H54 (cell line): ENCODE results near the gene MAPRE3.

ENCODE experiments used
- DNase-seq: peaks from one replicate; pipeline ENCODE4 v3.0.0; 2011; ENCODE audit warnings: low spot score, mixed read lengths; ENCODE audit not compliant: insufficient read length
- FAIRE-seq: peaks from 3 replicates; lab custom pipeline; 2011; peaks lifted over from hg19 to GRCh38; lab: Jason Lieb, UNC
- POLR2A ChIP-seq: IDR thresholded peaks from 2 replicates; pipeline ENCODE4 v1.6.1; 2011; ENCODE audit warnings: low read depth, mild to moderate bottlenecking, low read length

Gene MAPRE3

GRCh38 chr2:26982102-26982742 is 11.8 kb downstream of the MAPRE3 start:
- no peak for DNase-seq
- no peak for TF ChIP-seq POLR2A
- FAIRE-seq = no peak

- FAIRE-seq = no peak
- TF ChIP-seq POLR2A = no peak
- no peak for DNase-seq
Observed at GRCh38 chr2:26983746-26984145, 13.3 kb downstream of the MAPRE3 start.

GRCh38 chr2:26985807-26986206 is 15.4 kb downstream of the MAPRE3 start:
- FAIRE-seq (no peak), DNase-seq (no peak)
- TF ChIP-seq POLR2A = no peak

- FAIRE-seq (no peak), DNase-seq (no peak)
- TF ChIP-seq POLR2A = no peak
Observed at GRCh38 chr2:26986576-26986975, 16.1 kb downstream of the MAPRE3 start.

- no peak for TF ChIP-seq POLR2A
- no peak for FAIRE-seq
- DNase-seq = no peak
Observed at GRCh38 chr2:26988058-26988860, 17.8 kb downstream of the MAPRE3 start.

- no peak for TF ChIP-seq POLR2A
- FAIRE-seq (no peak), DNase-seq (no peak)
Observed at GRCh38 chr2:26989156-26989555, 18.7 kb downstream of the MAPRE3 start.

- no peak for TF ChIP-seq POLR2A
- no peak for DNase-seq
- FAIRE-seq = no peak
Observed at GRCh38 chr2:26991717-26992116, 21.3 kb downstream of the MAPRE3 start.

- no peak for TF ChIP-seq POLR2A
- no peak for FAIRE-seq
- DNase-seq = no peak
Observed at GRCh38 chr2:26993768-26994167, 23.3 kb downstream of the MAPRE3 start.

- DNase-seq (no peak), FAIRE-seq (no peak)
- TF ChIP-seq POLR2A = no peak
Observed at GRCh38 chr2:26994983-26995382, 24.5 kb downstream of the MAPRE3 start.

GRCh38 chr2:26997394-26997793 is 27.0 kb downstream of the MAPRE3 start:
- TF ChIP-seq POLR2A = no peak
- DNase-seq = no peak
- no peak for FAIRE-seq

- no peak for FAIRE-seq
- DNase-seq = no peak
- no peak for TF ChIP-seq POLR2A
Observed at GRCh38 chr2:26998323-26998722, 27.9 kb downstream of the MAPRE3 start.

- no peak for DNase-seq
- no peak for TF ChIP-seq POLR2A
- no peak for FAIRE-seq
Observed at GRCh38 chr2:27000228-27000627, 29.8 kb downstream of the MAPRE3 start.

GRCh38 chr2:27000995-27001394 is 30.6 kb downstream of the MAPRE3 start:
- no peak for TF ChIP-seq POLR2A
- FAIRE-seq = no peak
- DNase-seq = no peak

- no peak for TF ChIP-seq POLR2A
Observed at GRCh38 chr2:27001950-27002349, 31.5 kb downstream of the MAPRE3 start.

GRCh38 chr2:27003007-27003406 is 32.6 kb downstream of the MAPRE3 start:
- TF ChIP-seq POLR2A = no peak
- FAIRE-seq (no peak), DNase-seq (no peak)

More at GRCh38 chr2:27001950-27002349, 31.5 kb downstream of the MAPRE3 start:
- DNase-seq (no peak), FAIRE-seq (no peak)
